HFFc6 (cell line): Measurements from ENCODE around the gene ZNF208. TPM values are rescaled to one million over a fixed set of nuclear protein-coding genes. Genes with fewer than 3 reads are reported as not detected.

ENCODE experiments used
- total RNA-seq, 6 experiments: library from RNA; stranded (reverse); fragmentation: NEBNext Ultra II Directional; extraction: Animal tissue kit (Norgen Biotek cat#: 25700); gene quantifications; 2 replicates in 1 of 6; 3 replicates in 5 of 6; pipeline ENCODE4 v1.2.3, GENCODE V29; 2021

The ZNF208 gene
- total RNA-seq, 6 experiments from 2014 or later = 0.08 to 0.16 (median 0.14) TPM; not detected in 3

Other genes starting within 250 kb of the ZNF208 start
- 1 to 10 TPM; 2.8 to 6.2 (median 5.3) TPM for gene ZNF100, start 243.4 kb downstream of the ZNF208 start, total RNA-seq
- gene ZNF43, start 174.8 kb downstream of the ZNF208 start, total RNA-seq = 1 to 10 TPM; 3.5 to 4.4 (median 3.9) TPM
- under 1 TPM in 4 of 6 experiments, not detected in 2; 0.30 to 0.60 (median 0.38) TPM for gene ZNF257, start 41.5 kb upstream of the ZNF208 start, total RNA-seq
- not detected for gene ZNF676, start 186.0 kb upstream of the ZNF208 start, total RNA-seq